ENCODE results near the gene COL27A1.
"Not testable (repeated sequence)": the region's sequence is repeated elsewhere in the genome, so short reads cannot be mapped to it uniquely, and the experiment has no call there.

GRCh38 chr9:114332474-114333040 is 177.2 kb downstream of the COL27A1 start:
- TF ChIP-seq REST (IDR thresholded peaks at IDR 0.05; ENCODE audit: low read depth, low read length); YY1 (IDR thresholded peaks at IDR 0.05; ENCODE audit: low read depth); JUND (IDR thresholded peaks at IDR 0.05); NFIC (IDR thresholded peaks at IDR 0.05; ENCODE audit: borderline replicate concordance); CTCF (IDR thresholded peaks at IDR 0.05): not testable (repeated sequence)
